Small intestine (tissue), 7 donors: ENCODE data around the gene PDGFD. TPM values are rescaled to one million over a fixed set of nuclear protein-coding genes. Genes with fewer than 3 reads are reported as not detected.

Experiments used
- DNase-seq, 2 donors: peaks; one replicate each; pipeline versions ENCODE4 v3.0.0 to v3.0.0-alpha.2; 2013
- FAIRE-seq: peaks from 2 replicates; lab custom pipeline; 2012; peaks lifted over from hg19 to GRCh38; lab: Jason Lieb, UNC
- H3K27ac ChIP-seq, 3 donors: one replicate each; pipeline ENCODE4 v1.5.1; 2013; ENCODE audit warnings: low read length in 2 of 3, mild to moderate bottlenecking in 2 of 3, control low read depth in 1 of 3, inconsistent platforms in 1 of 3, low read depth in 1 of 3, moderate library complexity in 1 of 3
- H3K27me3 ChIP-seq, 3 donors: one replicate each; pipeline ENCODE4 v1.6.1; 2013; ENCODE audit warnings: low read length in 3 of 3, inconsistent platforms in 1 of 3; ENCODE audit not compliant: control insufficient read depth in 3 of 3, insufficient read depth in 3 of 3
- H3K36me3 ChIP-seq, 3 donors: one replicate each; pipeline ENCODE4 v1.6.1; 2013; ENCODE audit warnings: low read length in 3 of 3, inconsistent platforms in 1 of 3, low read depth in 1 of 3, mild to moderate bottlenecking in 1 of 3, moderate library complexity in 1 of 3; ENCODE audit not compliant: control insufficient read depth in 3 of 3, insufficient read depth in 2 of 3
- H3K4me1 ChIP-seq, 3 donors: one replicate each; pipeline ENCODE4 v1.6.1; 2013; ENCODE audit warnings: low read length in 2 of 3, inconsistent platforms in 1 of 3, low read depth in 1 of 3, mild to moderate bottlenecking in 1 of 3, moderate library complexity in 1 of 3; ENCODE audit not compliant: control insufficient read depth in 3 of 3, insufficient read depth in 2 of 3
- H3K4me3 ChIP-seq, 3 donors: one replicate each; pipeline ENCODE4 v1.5.1; 2013; ENCODE audit warnings: low read length in 3 of 3, control low read depth in 1 of 3, inconsistent platforms in 1 of 3, low read depth in 1 of 3, mild to moderate bottlenecking in 1 of 3, moderate library complexity in 1 of 3
- H3K9me3 ChIP-seq, 2 donors: one replicate each; pipeline ENCODE4 v1.6.1; 2013; ENCODE audit warnings: low read depth in 1 of 2, low read length in 1 of 2; ENCODE audit not compliant: control insufficient read depth in 2 of 2, insufficient read depth in 1 of 2
- WGBS, 3 donors: extraction: QIAGEN DNeasy Blood & Tissue Kit; methylation state at CpG; one replicate each; pipeline ENCODE4 v1.1.7; 2013; 5-methylcytosine and 5-hydroxymethylcytosine counted together
- polyA plus RNA-seq, 4 donors: library from polyadenylated mRNA; stranded (reverse) in 3 of 4; unstranded in 1 of 4; fragments of 200-250 nt in 3 of 4; fragments of 120-200 nt in 1 of 4; gene quantifications; one replicate each; pipeline versions ENCODE4 v1.2.1 to v1.2.3, GENCODE V29; 2013
- donor health status: healthy with polysubstance abuse.
- donor health status: control.
- donor health status: control.
- donor health status: Bipolar disorder and iron deficiency.
- donor health status: healthy.

PDGFD gene
- polyA plus RNA-seq, 4 donors: 0.81 to 20.0 (median 3.5) TPM; not detected in 1

- H3K36me3 ChIP-seq: no peaks in the 10 kb centered on the region
- FAIRE-seq (no peak), DNase-seq (no peak)
- 71 to 94% (median 93%) methylated on average over 1 of the region's 1 CpG for WGBS, 3 donors
- no peak overlapping the region for H3K4me3 ChIP-seq
- H3K4me1 ChIP-seq: no peaks in the 10 kb centered on the region
- no peaks in the 10 kb centered on the region for H3K9me3 ChIP-seq
- no peak overlapping the region for H3K27ac ChIP-seq
- no peaks in the 10 kb centered on the region for H3K27me3 ChIP-seq
Measured at GRCh38 chr11:104098132-104098531, 65.8 kb downstream of the PDGFD start.

GRCh38 chr11:104096900-104097299 lies 67.0 kb downstream of the PDGFD start:
- FAIRE-seq (no peak), DNase-seq (no peak)
- no peaks in the 10 kb centered on the region for H3K36me3 ChIP-seq
- H3K27me3 ChIP-seq: no peaks in the 10 kb centered on the region
- 53 to 65% (median 64%) methylated on average over 4 of the region's 4 CpGs for WGBS, 3 donors
- H3K27ac ChIP-seq: no peak overlapping the region
- no peak overlapping the region for H3K4me3 ChIP-seq
- H3K9me3 ChIP-seq: no peaks in the 10 kb centered on the region
- H3K4me1 ChIP-seq: no peaks in the 10 kb centered on the region

GRCh38 chr11:104095791-104096190 lies 68.2 kb downstream of the PDGFD start:
- no peak for FAIRE-seq
- Histone ChIP-seq H3K4me3 (no peak overlapping the region), H3K27me3 (no peaks in the 10 kb centered on the region)

GRCh38 chr11:104094576-104094975 lies 69.4 kb downstream of the PDGFD start:
- no peaks in the 10 kb centered on the region for H3K4me1 ChIP-seq
- FAIRE-seq: no peak
- no peaks in the 10 kb centered on the region for H3K27me3 ChIP-seq
- no peaks in the 10 kb centered on the region for H3K9me3 ChIP-seq
- DNase-seq: no peak
- 75 to 87% (median 81%) methylated on average over 3 of the region's 3 CpGs for WGBS, 3 donors
- no peaks in the 10 kb centered on the region for H3K36me3 ChIP-seq
- no peak overlapping the region for H3K4me3 ChIP-seq
- no peak overlapping the region for H3K27ac ChIP-seq

More at GRCh38 chr11:104095791-104096190, 68.2 kb downstream of the PDGFD start:
- H3K4me1 ChIP-seq: no peaks in the 10 kb centered on the region
- no peak overlapping the region for H3K27ac ChIP-seq
- no peaks in the 10 kb centered on the region for H3K9me3 ChIP-seq
- no peak for DNase-seq
- H3K36me3 ChIP-seq: no peaks in the 10 kb centered on the region

- H3K4me3 ChIP-seq: no peak overlapping the region
- H3K27ac ChIP-seq: no peak overlapping the region
- DNase-seq: no peak
- no peaks in the 10 kb centered on the region for H3K36me3 ChIP-seq
- 80 to 88% (median 87%) methylated on average over 5 of the region's 5 CpGs for WGBS, 3 donors
- H3K4me1 ChIP-seq: no peaks in the 10 kb centered on the region
- H3K9me3 ChIP-seq: no peaks in the 10 kb centered on the region
- FAIRE-seq: no peak
- H3K27me3 ChIP-seq: no peaks in the 10 kb centered on the region
Measured at GRCh38 chr11:104093426-104094280, 70.3 kb downstream of the PDGFD start.

GRCh38 chr11:104092744-104093143 lies 71.2 kb downstream of the PDGFD start:
- 56 to 71% (median 59%) methylated on average over 2 of the region's 2 CpGs for WGBS, 3 donors
- H3K27ac ChIP-seq: no peak overlapping the region
- H3K36me3 ChIP-seq: no peaks in the 10 kb centered on the region
- DNase-seq (no peak), FAIRE-seq (no peak)
- no peaks in the 10 kb centered on the region for H3K4me1 ChIP-seq
- H3K4me3 ChIP-seq: no peak overlapping the region
- H3K27me3 ChIP-seq: no peaks in the 10 kb centered on the region
- no peaks in the 10 kb centered on the region for H3K9me3 ChIP-seq

GRCh38 chr11:104091281-104092096 lies 72.5 kb downstream of the PDGFD start:
- Histone ChIP-seq H3K4me1 (no peaks in the 10 kb centered on the region), H3K27me3 (no peaks in the 10 kb centered on the region), H3K9me3 (no peaks in the 10 kb centered on the region), H3K27ac (no peak overlapping the region), H3K4me3 (no peak overlapping the region), H3K36me3 (no peaks in the 10 kb centered on the region)
- DNase-seq (no peak), FAIRE-seq (no peak)
- WGBS, 3 donors: 36 to 67% (median 58%) methylated on average over 4 of the region's 4 CpGs

- no peaks in the 10 kb centered on the region for H3K36me3 ChIP-seq
- no peaks in the 10 kb centered on the region for H3K27me3 ChIP-seq
- no peak overlapping the region for H3K27ac ChIP-seq
- DNase-seq (no peak), FAIRE-seq (no peak)
- 55 to 63% (median 56%) methylated on average over 3 of the region's 3 CpGs for WGBS, 3 donors
- no peak overlapping the region for H3K4me3 ChIP-seq
- H3K4me1 ChIP-seq: no peaks in the 10 kb centered on the region
- no peaks in the 10 kb centered on the region for H3K9me3 ChIP-seq
Measured at GRCh38 chr11:104090767-104091166, 73.2 kb downstream of the PDGFD start.
